Ovary (tissue), 3 donors: ENCODE data around the gene STH.

Source experiments
- CTCF ChIP-seq, 3 donors: fragments of 450-650 bp in 2 of 3; fragments of 200-600 bp in 1 of 3; IDR thresholded peaks; one replicate each; pipeline versions ENCODE4 v1.5.1 to v1.8.0; 2016 to 2022; ENCODE audit warnings: antibody characterized with exemption in 3 of 3, mild to moderate bottlenecking in 1 of 3
- EP300 ChIP-seq: sonication (generic); formaldehyde crosslinking; IDR thresholded peaks from one replicate; pipeline ENCODE4 v1.6.1; 2017; ENCODE audit warnings: antibody characterized with exemption
- POLR2A ChIP-seq: fragments of 450-650 bp; IDR thresholded peaks from one replicate; pipeline ENCODE4 v1.6.1; 2017; ENCODE audit warnings: antibody characterized with exemption, mild to moderate bottlenecking, moderate library complexity
- donor health status: DM: no; HTN: no; CAD: no.

- TF ChIP-seq CTCF (IDR thresholded peaks at IDR 0.05) (no peak), EP300 (no peak), POLR2A (no peak)
Measured at GRCh38 chr17:46031440-46031839, 32.4 kb downstream of the STH start.
